HL-60/S4 treated with phorbol 12-myristate 13-acetate at 8.2 ng/mL for 4 days and 3 days (cell line): Measurements from ENCODE around the gene TSPAN4.

Source experiments
- in situ Hi-C: fragments of 300-500 bp; cut with MboI; formaldehyde crosslinking; loops from 2 replicates; pipeline ENCODE4 v1.15.0; 2022; ENCODE audit warnings: low sequenced_read_pairs

The TSPAN4 gene

GRCh38 chr11:803770-804598 is 38.7 kb upstream of the TSPAN4 start:
- in situ Hi-C loops, result no loop called here

DNA sequence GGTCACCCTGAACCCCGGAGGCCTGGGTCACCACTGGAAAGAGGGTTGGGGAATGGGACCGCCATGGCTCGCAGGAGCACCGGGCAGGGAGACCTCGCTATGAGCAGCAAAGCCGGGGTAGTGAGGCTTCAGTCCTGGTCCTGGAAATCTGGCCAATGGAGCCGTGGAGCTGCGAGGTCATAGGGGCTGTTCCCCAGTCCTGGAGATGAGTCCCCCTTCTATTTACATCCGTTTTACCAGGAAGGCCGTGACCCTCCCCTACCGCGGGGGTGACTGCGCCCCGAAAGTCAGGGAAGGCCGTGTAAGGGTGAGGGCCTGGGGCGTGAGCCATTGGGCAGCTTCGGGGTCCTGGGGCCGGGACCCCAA is 38.1 kb upstream of the TSPAN4 start:
- in situ Hi-C loops, result no loop called here

DNA sequence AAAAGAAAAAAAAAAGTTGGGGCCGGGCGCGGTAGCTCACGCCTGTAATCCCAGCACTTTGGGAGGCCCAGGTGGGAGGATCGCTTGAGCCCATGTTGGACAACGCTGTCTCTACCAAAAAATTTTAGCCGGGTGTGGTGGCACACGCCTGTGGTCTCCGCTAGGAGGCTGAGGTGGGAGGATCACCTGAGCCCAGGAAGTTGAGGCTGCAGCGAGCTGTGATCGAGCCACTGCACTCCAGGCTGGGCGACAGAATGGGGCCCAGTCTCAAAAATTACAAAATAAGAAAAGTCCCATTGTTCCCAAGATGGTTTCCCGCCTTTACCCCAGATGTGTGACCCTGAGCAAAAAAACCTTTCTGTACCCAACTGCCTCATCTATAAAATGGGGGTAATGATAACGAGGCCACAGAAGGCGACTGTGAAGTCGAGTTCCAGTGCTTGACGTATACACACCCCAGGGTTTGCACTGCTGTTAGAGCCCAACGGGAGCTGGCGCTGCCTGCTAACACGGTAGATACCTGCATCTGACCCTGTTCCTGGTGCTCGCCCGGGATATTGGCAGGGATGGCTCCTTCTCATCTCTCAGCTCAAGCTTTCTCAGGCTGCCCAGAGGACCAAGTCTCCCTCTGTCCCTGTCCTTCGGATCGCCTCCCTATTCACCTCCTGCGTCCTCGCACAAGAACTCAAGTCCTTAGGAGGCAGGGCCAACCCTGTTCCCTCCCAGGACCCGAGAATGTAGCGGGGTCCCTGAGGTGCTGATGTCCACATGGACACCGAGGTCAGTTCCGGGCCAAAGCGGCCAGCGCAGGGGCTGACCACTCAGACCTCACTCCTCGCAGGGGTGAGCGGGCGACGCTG is 34.0 kb upstream of the TSPAN4 start:
- in situ Hi-C loops, result no loop called here

GRCh38 chr11:809287-810039 is 33.2 kb upstream of the TSPAN4 start, which contains the start of gene RPLP2:
RPLP2 (plus strand) TSS chr11:809967; CDS start chr11:810235, 268 bp downstream.
- in situ Hi-C loops, result no loop called here

DNA sequence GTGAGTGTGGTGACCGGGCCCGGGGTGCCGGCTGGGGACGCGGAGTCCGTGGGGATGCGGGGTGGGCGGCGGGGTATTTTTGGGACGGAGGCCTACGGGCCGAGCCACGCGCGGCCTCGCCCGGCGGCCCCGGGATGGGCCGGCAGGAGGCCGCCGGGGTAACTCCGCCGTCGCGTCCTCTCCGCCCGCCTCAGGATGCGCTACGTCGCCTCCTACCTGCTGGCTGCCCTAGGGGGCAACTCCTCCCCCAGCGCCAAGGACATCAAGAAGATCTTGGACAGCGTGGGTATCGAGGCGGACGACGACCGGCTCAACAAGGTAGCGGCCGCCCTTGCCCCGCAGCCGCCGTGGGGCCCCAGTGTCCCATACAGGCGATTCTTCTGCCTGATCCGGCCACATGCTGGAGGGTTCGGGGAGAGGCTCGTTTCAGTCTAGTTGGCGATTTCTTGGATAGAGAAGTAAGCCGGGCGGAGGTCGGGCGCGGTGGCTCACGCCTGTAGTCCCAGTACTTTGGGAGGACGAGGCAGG is 32.5 kb upstream of the TSPAN4 start:
- in situ Hi-C loops, result no loop called here

- in situ Hi-C loops, result no loop called here
Measured at GRCh38 chr11:811446-812245, 31.0 kb upstream of the TSPAN4 start.

DNA sequence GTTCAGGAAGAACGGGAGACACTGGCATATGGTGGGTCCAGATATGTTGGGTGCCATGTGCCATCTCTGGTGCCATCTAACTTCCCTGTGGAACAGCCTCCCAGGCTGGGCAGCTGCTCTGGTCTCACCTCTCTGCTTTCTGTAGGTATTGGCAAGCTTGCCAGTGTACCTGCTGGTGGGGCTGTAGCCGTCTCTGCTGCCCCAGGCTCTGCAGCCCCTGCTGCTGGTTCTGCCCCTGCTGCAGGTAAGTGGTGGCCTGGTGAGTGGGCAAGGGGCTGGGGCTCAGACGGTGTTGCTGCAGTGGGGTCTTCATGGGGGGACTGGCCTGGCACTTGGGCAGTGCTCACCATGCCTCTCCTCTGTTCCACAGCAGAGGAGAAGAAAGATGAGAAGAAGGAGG is 30.3 kb upstream of the TSPAN4 start:
- in situ Hi-C loops, result no loop called here

GRCh38 chr11:813072-813455 is 29.6 kb upstream of the TSPAN4 start:
- in situ Hi-C loops, result no loop called here

- in situ Hi-C loops, result no loop called here
Measured at GRCh38 chr11:813456-814096, 29.1 kb upstream of the TSPAN4 start.

- in situ Hi-C loops, result no loop called here
Measured at GRCh38 chr11:815675-816432, 26.8 kb upstream of the TSPAN4 start.

- in situ Hi-C loops, result no loop called here
Measured at GRCh38 chr11:816433-816779, 26.2 kb upstream of the TSPAN4 start.

- in situ Hi-C loops, result no loop called here
Measured at GRCh38 chr11:818396-819128, 24.1 kb upstream of the TSPAN4 start, which contains the start of gene PNPLA2. PNPLA2 (plus strand) TSS chr11:818914; CDS start chr11:819719, 805 bp downstream.

DNA sequence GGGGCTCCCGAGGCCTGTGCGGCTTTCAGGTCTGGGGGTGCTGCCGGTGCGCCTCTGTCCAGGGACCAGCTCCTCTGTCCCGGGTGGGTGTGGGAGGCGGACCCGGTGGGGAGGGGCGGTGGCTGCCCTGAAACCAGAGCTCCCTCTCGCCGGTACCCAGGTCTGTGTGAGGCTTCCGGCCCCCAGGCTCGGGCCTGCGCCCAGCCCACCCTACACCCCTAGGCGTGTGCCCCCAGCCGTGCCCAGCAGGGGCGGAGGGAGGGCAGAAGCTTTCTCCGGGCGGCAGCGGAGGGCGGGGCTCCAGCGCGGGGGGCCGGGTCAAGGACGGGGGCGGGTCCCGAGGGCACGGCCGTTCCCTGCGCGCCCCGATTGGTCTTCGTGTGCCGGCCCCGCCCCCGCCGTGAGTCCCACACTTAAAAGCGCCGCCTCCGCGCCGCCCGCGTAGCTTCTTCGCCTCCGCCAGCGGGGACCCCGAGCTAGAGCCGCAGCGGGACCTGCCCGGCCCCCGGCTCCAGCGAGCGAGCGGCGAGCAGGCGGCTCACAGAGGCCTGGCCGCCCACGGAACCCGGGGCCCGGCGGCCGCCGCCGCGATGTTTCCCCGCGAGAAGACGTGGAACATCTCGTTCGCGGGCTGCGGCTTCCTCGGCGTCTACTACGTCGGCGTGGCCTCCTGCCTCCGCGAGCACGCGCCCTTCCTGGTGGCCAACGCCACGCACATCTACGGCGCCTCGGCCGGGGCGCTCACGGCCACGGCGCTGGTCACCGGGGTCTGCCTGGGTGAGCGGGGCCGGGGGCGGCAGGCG is 23.3 kb upstream of the TSPAN4 start:
- in situ Hi-C loops, result no loop called here

DNA sequence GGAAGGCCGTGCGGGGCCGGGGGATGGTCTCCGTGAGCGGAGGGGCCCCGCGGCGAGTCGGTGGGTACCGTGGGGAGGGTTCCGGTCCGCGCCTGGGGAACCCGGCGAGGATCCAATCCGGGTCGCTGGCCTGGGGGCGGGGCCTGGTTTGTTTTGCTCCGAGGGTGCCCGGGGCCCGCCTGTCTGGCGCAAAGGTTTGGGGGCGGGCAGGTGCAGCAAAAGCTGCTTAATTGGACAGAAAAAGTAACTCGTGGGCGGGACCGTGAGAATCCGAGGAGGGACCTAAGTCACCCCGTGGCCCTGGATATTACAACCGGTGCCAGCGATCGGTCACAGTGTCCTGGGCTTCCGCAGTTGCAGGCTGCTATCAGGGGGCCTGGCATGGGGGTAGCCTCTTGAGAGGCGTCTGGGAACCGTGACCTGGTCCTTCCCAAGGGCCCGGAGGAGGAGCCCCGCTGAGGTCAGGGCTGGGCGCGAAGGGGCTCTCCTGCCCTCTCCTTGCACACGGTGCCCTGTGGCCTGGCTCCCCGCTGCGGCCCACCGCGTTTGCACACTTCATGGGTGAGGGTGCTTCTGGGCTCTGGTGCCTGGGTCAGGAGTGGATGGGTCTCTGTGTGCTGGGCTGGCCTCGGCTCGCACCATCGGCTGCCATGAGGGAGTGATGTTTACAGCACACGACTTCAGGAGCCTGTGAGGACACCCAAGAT is 22.6 kb upstream of the TSPAN4 start:
- in situ Hi-C loops, result no loop called here

DNA sequence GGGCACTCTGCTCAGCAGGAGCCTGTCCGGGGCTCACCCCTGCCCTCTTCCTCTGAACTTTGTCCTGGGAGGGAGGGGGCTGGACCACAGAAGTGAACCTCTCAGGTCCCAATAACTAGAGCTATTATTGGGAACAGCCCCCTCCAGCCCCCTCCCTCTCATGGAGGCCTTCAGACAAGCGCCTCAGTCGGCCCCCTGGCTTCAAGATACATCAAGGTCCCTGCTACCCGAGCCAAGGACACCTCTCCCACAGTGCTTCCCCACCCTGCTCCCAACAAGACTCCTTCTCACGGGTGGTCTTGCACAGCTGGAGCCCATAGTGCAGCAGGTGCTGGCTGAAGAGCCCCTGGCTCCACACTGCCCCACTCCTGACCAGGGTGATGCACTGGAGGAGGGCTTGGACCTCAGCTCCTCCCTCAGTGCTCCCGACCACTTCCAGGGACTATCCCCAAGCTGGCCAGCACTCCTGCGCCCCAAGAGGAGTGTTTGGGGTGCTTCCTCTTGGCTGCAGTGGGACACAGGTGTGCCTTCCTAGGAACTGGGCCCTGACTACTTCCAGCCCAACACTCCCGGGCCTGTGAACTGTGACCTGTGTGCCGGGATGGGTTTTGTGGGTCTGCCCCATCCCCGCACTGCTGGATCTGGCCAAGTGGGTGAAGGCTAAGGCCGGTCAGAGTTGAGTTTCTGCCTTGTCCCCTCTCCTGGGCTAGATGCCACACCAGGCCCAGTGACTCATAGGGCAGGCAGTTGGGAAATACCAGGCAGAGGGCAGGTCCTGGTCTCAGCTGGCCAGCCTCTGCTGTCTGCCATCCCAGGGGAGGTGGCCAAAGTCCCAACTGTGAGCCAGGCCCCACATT is 21.8 kb upstream of the TSPAN4 start:
- in situ Hi-C loops, result no loop called here
